SK-N-SH treated with all-trans-retinoic acid at 6 μM for 48 hours (cell line): ENCODE measurements around the gene AGAP2.

Experiments
- ATAC-seq: fragments of 200-7000 bp; cut with Tn5 transposase; 3 replicates; pipeline ENCODE4 v1.9.1; 2020; ENCODE audit warnings: mild to moderate bottlenecking, moderate library complexity
- ARNTL ChIP-seq: fragments of 450-650 bp; formaldehyde crosslinking; IDR thresholded peaks from 2 replicates; pipeline ENCODE4 v1.5.0; 2020; ENCODE audit warnings: low read depth, mild to moderate bottlenecking, moderate library complexity, borderline replicate concordance
- BACH2 ChIP-seq: fragments of 250-450 bp; sonication (Bioruptor Pico); IDR thresholded peaks from 2 replicates; pipeline ENCODE4 v1.9.0; 2021; ENCODE audit warnings: mild to moderate bottlenecking, borderline replicate concordance
- CSDC2 ChIP-seq: fragments of 250-450 bp; sonication (Bioruptor Pico); IDR thresholded peaks from 2 replicates; pipeline ENCODE4 v1.5.0; 2020; ENCODE audit warnings: mild to moderate bottlenecking, moderate library complexity
- ESRRG ChIP-seq: fragments of 250-450 bp; sonication (Bioruptor Pico); IDR thresholded peaks from 2 replicates; pipeline ENCODE4 v1.6.1; 2021; ENCODE audit warnings: mild to moderate bottlenecking
- GLIS3 ChIP-seq: fragments of 250-450 bp; sonication (Bioruptor Pico); IDR thresholded peaks from 2 replicates; pipeline ENCODE4 v1.5.0; 2020; ENCODE audit warnings: mild to moderate bottlenecking, moderate library complexity
- ISL1 ChIP-seq: fragments of 250-450 bp; sonication (Bioruptor Pico); IDR thresholded peaks from 2 replicates; pipeline ENCODE4 v2.1.2; 2022; ENCODE audit warnings: mild to moderate bottlenecking, moderate library complexity
- OSR1 ChIP-seq: fragments of 250-450 bp; sonication (Bioruptor Pico); IDR thresholded peaks from 2 replicates; pipeline ENCODE4 v1.8.0; 2022; ENCODE audit warnings: moderate library complexity, mild to moderate bottlenecking, inconsistent platforms
- PPARA ChIP-seq: fragments of 250-450 bp; sonication (Bioruptor Pico); IDR thresholded peaks from 2 replicates; pipeline ENCODE4 v1.5.0; 2020; ENCODE audit warnings: mild to moderate bottlenecking, borderline replicate concordance
- RARB ChIP-seq: fragments of 250-450 bp; sonication (Bioruptor Pico); IDR thresholded peaks from 2 replicates; pipeline ENCODE4 v1.8.0; 2021; ENCODE audit warnings: mild to moderate bottlenecking, moderate library complexity
- SNAI2 ChIP-seq: fragments of 250-450 bp; sonication (Bioruptor Pico); IDR thresholded peaks from 2 replicates; pipeline ENCODE4 v1.5.0; 2020; ENCODE audit warnings: mild to moderate bottlenecking, moderate library complexity
- TCF4 ChIP-seq: fragments of 250-450 bp; sonication (Bioruptor Pico); IDR thresholded peaks from 2 replicates; pipeline ENCODE4 v1.8.0; 2021; ENCODE audit warnings: mild to moderate bottlenecking, moderate library complexity, borderline replicate concordance
- TOX ChIP-seq: fragments of 250-450 bp; sonication (Bioruptor Pico); IDR thresholded peaks from 2 replicates; pipeline ENCODE4 v1.8.0; 2021; ENCODE audit warnings: mild to moderate bottlenecking, moderate library complexity, borderline replicate concordance
- ZC3H10 ChIP-seq: fragments of 250-450 bp; sonication (Bioruptor Pico); IDR thresholded peaks from 2 replicates; pipeline ENCODE4 v1.5.1; 2021; ENCODE audit warnings: mild to moderate bottlenecking, moderate library complexity
- ZFP3 ChIP-seq: fragments of 250-450 bp; sonication (Bioruptor Pico); IDR thresholded peaks from 2 replicates; pipeline ENCODE4 v1.5.0; 2020; ENCODE audit warnings: mild to moderate bottlenecking, moderate library complexity
- ZFP30 ChIP-seq: fragments of 450-650 bp; formaldehyde crosslinking; IDR thresholded peaks from 2 replicates; pipeline ENCODE4 v1.5.0; 2022; ENCODE audit warnings: mild to moderate bottlenecking, moderate library complexity
- ZNF565 ChIP-seq: fragments of 450-650 bp; formaldehyde crosslinking; conservative IDR thresholded peaks from 2 replicates; pipeline ENCODE4 v1.5.0; 2020; ENCODE audit warnings: low read depth, mild to moderate bottlenecking, moderate library complexity
- ZNF70 ChIP-seq: fragments of 450-650 bp; formaldehyde crosslinking; IDR thresholded peaks from 2 replicates; pipeline ENCODE4 v1.5.0; 2020; ENCODE audit warnings: mild to moderate bottlenecking, moderate library complexity
- ZNF8 ChIP-seq: fragments of 450-650 bp; formaldehyde crosslinking; IDR thresholded peaks from 2 replicates; pipeline ENCODE4 v1.5.0; 2020; ENCODE audit warnings: mild to moderate bottlenecking, moderate library complexity
- TF ChIP-seq, protein P1 (sequence below): fragments of 250-450 bp; sonication (Bioruptor Pico); IDR thresholded peaks from 2 replicates; pipeline ENCODE4 v1.5.0; 2020; ENCODE audit warnings: mild to moderate bottlenecking, moderate library complexity
- TF ChIP-seq, protein P2 (sequence below): fragments of 250-450 bp; sonication (Bioruptor Pico); IDR thresholded peaks from 2 replicates; pipeline ENCODE4 v1.8.0; 2021; ENCODE audit warnings: low read depth, mild to moderate bottlenecking, moderate library complexity, borderline replicate concordance
- TF ChIP-seq, protein P3 (sequence below): fragments of 250-450 bp; sonication (Bioruptor Pico); IDR thresholded peaks from 2 replicates; pipeline ENCODE4 v1.8.0; 2020; ENCODE audit warnings: mild to moderate bottlenecking, moderate library complexity, borderline replicate concordance

Gene AGAP2

DNA sequence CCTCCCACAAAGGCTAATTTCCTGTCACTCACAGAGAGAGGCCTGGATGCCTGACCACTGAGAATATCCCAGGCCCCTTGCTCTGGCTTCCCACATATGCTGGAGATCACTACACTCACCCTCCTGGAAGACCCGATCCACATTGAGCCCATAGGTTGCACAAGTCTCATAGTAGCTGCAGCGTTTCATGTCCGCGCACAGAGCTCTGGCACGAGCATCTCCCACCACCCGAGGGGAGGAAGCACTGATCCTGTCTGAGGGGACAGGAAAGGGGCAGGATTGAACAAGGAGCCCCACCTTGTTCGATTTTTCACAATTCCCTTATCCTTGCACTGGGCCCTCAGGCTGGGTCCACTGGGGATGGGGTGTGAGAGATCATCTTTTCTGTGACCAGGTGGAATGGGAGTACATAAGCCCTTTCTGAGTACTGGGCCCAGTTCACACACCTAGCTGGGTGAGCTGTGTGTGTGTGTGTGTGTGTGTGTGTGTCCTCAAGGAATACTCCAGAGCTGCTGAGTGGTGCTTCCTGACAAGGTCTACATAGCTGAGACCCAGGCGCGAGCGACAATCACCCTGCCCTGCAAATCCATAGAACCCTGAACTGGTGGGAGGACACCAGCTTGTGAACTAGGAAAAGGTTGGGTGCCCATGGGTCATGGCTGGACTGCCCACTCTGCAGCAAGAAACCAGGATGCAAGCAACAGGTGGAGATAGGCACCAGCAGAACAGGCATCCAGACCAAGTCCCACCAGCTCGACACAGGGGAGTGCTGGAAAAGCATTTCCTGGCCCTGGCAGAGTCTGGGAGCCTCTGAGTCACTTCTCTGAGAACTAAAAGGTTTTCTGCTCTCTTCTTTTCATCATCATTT, 5.6 kb downstream of the AGAP2 start:
- ATAC-seq, result no peak
- TF ChIP-seq PPARA (CRISPR knock-in tag) (no peak), TOX (no peak), GLIS3 (CRISPR knock-in tag) (no peak), ZFP3 (CRISPR knock-in tag) (no peak), ZNF8 (CRISPR knock-in tag) (no peak), TCF4 (CRISPR knock-in tag) (no peak), ZNF565 (CRISPR knock-in tag) (no peak), CSDC2 (CRISPR knock-in tag) (no peak), ISL1 (CRISPR knock-in tag) (no peak), BACH2 (CRISPR knock-in tag) (no peak), OSR1 (CRISPR knock-in tag) (no peak), SNAI2 (no peak), RARB (no peak), ESRRG (CRISPR knock-in tag) (no peak), ARNTL (no peak), ZC3H10 (CRISPR knock-in tag) (no peak)
- TF ChIP-seq, protein P1, sequence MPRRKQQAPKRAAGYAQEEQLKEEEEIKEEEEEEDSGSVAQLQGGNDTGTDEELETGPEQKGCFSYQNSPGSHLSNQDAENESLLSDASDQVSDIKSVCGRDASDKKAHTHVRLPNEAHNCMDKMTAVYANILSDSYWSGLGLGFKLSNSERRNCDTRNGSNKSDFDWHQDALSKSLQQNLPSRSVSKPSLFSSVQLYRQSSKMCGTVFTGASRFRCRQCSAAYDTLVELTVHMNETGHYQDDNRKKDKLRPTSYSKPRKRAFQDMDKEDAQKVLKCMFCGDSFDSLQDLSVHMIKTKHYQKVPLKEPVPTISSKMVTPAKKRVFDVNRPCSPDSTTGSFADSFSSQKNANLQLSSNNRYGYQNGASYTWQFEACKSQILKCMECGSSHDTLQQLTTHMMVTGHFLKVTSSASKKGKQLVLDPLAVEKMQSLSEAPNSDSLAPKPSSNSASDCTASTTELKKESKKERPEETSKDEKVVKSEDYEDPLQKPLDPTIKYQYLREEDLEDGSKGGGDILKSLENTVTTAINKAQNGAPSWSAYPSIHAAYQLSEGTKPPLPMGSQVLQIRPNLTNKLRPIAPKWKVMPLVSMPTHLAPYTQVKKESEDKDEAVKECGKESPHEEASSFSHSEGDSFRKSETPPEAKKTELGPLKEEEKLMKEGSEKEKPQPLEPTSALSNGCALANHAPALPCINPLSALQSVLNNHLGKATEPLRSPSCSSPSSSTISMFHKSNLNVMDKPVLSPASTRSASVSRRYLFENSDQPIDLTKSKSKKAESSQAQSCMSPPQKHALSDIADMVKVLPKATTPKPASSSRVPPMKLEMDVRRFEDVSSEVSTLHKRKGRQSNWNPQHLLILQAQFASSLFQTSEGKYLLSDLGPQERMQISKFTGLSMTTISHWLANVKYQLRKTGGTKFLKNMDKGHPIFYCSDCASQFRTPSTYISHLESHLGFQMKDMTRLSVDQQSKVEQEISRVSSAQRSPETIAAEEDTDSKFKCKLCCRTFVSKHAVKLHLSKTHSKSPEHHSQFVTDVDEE (CRISPR knock-in tag), result no peak
- TF ChIP-seq, protein P2, sequence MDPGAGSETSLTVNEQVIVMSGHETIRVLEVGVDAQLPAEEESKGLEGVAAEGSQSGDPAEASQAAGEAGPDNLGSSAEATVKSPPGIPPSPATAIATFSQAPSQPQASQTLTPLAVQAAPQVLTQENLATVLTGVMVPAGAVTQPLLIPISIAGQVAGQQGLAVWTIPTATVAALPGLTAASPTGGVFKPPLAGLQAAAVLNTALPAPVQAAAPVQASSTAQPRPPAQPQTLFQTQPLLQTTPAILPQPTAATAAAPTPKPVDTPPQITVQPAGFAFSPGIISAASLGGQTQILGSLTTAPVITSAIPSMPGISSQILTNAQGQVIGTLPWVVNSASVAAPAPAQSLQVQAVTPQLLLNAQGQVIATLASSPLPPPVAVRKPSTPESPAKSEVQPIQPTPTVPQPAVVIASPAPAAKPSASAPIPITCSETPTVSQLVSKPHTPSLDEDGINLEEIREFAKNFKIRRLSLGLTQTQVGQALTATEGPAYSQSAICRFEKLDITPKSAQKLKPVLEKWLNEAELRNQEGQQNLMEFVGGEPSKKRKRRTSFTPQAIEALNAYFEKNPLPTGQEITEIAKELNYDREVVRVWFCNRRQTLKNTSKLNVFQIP (CRISPR knock-in tag), result no peak
- TF ChIP-seq, protein P3, sequence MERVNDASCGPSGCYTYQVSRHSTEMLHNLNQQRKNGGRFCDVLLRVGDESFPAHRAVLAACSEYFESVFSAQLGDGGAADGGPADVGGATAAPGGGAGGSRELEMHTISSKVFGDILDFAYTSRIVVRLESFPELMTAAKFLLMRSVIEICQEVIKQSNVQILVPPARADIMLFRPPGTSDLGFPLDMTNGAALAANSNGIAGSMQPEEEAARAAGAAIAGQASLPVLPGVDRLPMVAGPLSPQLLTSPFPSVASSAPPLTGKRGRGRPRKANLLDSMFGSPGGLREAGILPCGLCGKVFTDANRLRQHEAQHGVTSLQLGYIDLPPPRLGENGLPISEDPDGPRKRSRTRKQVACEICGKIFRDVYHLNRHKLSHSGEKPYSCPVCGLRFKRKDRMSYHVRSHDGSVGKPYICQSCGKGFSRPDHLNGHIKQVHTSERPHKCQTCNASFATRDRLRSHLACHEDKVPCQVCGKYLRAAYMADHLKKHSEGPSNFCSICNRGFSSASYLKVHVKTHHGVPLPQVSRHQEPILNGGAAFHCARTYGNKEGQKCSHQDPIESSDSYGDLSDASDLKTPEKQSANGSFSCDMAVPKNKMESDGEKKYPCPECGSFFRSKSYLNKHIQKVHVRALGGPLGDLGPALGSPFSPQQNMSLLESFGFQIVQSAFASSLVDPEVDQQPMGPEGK (CRISPR knock-in tag), result no peak
- TF ChIP-seq, all 23 proteins: peak for 0

DNA sequence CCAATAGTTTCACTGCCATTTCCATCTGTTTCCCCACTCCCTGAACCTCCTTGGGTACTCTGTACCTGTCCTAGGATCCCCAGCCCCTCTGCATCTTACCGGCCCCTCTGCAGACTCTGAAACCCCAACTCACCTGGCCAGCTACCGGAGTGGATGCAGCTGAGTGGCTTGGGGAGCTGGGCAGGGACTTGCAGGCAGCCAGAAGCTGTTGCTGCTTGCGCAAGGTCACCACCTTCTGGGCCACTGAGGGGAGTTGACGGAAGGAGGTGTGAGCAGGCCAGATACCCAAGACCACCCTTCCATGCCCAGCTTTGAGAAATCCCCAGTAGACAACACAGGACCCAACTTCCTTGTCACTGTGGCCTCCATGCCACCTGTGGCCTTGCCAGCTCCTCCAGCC, 6.3 kb downstream of the AGAP2 start:
- ATAC-seq, result no peak
- TF ChIP-seq CSDC2 (CRISPR knock-in tag), result no peak
- no peak for TF ChIP-seq ZNF70 (CRISPR knock-in tag)
- no peak for TF ChIP-seq ZNF8 (CRISPR knock-in tag)
- TF ChIP-seq, all 23 proteins: peak for 0

DNA sequence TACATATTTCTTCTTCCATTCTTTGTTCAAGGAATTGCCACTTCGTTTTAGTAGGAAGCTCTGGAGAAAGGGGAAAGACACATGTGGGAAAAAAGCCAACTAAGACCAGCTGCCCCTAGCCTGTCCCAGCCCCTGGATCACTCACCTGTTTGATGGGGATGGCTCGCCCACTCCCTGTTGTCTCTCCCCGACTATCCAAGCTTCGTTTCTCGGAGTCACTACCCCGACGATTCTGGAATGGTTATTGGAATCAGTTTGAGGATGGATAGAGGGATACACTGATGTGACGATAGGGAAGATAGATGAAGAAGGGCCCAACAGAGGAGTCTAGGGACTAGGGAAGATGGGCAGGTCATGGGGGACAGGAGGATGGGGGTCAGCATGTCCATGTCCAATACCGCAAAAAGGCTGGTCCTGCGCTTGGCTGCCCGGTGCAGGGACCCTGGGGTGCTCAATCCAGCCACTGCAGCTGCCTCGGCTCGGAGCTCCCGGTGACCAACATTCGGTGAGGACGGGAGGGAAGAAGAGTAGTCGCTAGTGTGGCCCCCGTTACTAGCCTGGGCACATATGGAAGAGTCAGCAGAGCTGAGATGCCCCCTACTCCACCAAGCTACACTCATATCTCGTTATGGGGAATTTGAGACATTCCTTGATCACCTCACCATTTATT, 7.0 kb downstream of the AGAP2 start:
- TF ChIP-seq ZNF8 (CRISPR knock-in tag), result no peak
- no peak for TF ChIP-seq SNAI2
- TF ChIP-seq BACH2 (CRISPR knock-in tag), result no peak
- no peak for ATAC-seq

DNA sequence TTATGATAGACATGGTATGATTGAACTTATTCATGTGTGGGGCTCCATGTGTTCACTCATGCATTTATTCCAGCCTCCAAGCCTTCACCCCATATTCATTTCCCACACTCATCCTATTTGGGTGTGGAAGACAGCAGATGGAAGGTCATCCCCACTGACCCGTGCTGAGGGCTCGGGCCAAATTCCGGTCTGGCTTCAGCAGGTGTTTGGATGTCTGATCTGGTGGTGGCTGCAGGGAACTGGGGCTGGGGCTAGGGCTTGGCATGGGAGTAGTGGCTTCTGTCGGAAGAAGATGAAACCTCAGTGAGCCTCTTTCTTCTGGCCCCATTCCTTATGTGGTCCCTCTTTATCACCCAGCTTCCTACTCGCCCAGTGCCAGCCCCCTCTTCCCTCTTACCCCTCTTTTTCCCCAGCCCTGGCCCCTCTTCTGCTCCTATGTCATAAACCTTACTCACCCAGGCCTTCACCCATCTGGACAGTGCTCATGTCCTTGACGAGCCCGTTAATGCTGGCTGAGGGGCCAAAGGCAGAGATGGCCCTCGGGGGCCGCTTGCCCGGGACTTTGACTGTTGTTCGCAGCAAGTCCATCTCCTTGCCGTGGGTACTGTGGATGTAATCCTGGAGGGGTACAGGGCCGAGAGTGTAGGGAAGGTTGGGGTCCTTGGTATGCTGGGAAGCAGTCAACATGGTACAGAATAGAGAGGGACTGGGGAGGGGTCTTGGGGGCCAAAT, 8.0 kb downstream of the AGAP2 start:
- TF ChIP-seq CSDC2 (CRISPR knock-in tag) (no peak), OSR1 (CRISPR knock-in tag) (no peak), BACH2 (CRISPR knock-in tag) (no peak), GLIS3 (CRISPR knock-in tag) (no peak), ZFP30 (CRISPR knock-in tag) (no peak)
- TF ChIP-seq, protein P2 (CRISPR knock-in tag), result no peak
- TF ChIP-seq, protein P1 (CRISPR knock-in tag), result no peak
- ATAC-seq, result no peak
